ENCODE data around the gene COX20. TPM values are rescaled to one million over a fixed set of nuclear protein-coding genes. Genes with fewer than 3 reads are reported as not detected.

Gene COX20
- total and polyA plus RNA-seq, 10 of the 15 experiments (the other 5 are each of a cell fraction or from before 2014, with no cell fraction given): 22.8 to 112 (median 52.7) TPM

DNA sequence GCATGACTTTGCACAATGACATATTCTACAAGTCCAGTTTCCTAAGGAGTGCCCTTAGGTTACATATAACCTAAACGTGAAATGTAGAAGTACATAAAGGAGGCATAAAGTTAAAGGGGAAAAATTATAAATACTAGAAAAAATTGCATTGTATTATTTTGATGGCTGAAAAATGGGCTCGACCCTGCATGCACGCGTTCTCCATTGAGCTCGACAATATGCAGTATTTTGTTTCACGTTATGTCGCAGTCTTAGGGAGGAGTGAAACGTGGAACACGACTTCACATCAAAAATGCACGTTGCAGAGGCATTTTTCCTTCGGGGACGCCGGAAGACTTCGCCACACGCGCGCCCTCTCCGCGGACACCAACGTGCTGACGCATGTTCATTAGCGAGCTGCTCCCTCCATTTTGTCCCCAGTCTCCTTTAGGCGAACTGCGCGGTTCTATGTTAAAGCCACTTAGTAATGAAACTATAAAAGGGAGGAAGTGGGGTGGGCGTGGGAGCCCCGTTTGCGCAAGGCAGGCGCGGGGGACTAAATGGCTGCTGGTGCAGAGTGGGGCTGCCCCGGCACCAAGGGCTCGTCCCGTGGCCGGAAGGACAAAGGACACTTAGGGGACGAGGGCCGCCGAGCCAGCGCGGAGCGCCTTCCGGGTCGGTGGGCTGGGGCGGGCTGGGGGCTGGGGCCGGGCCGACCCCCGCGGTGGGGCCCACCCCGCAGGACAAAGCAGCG, 749 bp upstream of the COX20 start (continued):
- TF ChIP-seq, protein P1, sequence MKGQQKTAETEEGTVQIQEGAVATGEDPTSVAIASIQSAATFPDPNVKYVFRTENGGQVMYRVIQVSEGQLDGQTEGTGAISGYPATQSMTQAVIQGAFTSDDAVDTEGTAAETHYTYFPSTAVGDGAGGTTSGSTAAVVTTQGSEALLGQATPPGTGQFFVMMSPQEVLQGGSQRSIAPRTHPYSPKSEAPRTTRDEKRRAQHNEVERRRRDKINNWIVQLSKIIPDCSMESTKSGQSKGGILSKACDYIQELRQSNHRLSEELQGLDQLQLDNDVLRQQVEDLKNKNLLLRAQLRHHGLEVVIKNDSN (IDR thresholded peaks at IDR 0.05; ENCODE audit: borderline replicate concordance, extremely low read length, insufficient read depth, low read depth, low read length): no peak
- TF ChIP-seq SMAD5 (IDR thresholded peaks at IDR 0.05; ENCODE audit: low read depth) (peak; percentile 66; the same call in 1 of the 2 replicates), KDM1A (IDR thresholded peaks at IDR 0.05; ENCODE audit: borderline replicate concordance) (no peak), RBBP5 (conservative IDR thresholded peaks at IDR 0.05) (no peak), POLR2A (IDR thresholded peaks at IDR 0.05; ENCODE audit: low read depth, low read length) (no peak; the same call in none of the 2 replicates), ZNF207 (IDR thresholded peaks at IDR 0.05; ENCODE audit: borderline replicate concordance) (no peak), GABPA (IDR thresholded peaks at IDR 0.05; ENCODE audit: low read depth) (peak; percentile 52; the same call in 1 of the 2 replicates), BCL3 (IDR thresholded peaks at IDR 0.05; ENCODE audit: borderline replicate concordance, insufficient read depth, low read depth, low read length, poor library complexity, severe bottlenecking) (peak; percentile 75), BMI1 (IDR thresholded peaks at IDR 0.05; ENCODE audit: borderline replicate concordance) (no peak), KLF5 (IDR thresholded peaks at IDR 0.05; ENCODE audit: partially characterized antibody) (no peak), MTA3 (IDR thresholded peaks at IDR 0.05; ENCODE audit: borderline replicate concordance, low read length) (peak; percentile 46; the same call in 1 of the 2 replicates), TCF12 (IDR thresholded peaks at IDR 0.05; ENCODE audit: low read depth, low read length) (no peak; the same call in 1 of the 2 replicates), CREB1 (IDR thresholded peaks at IDR 0.05; ENCODE audit: low read depth) (peak; percentile 85), IRF4 (IDR thresholded peaks at IDR 0.05; ENCODE audit: low read depth, low read length) (no peak), E2F4 (IDR thresholded peaks at IDR 0.05; ENCODE audit: low read depth, low read length) (no peak), JUNB (IDR thresholded peaks at IDR 0.05) (peak; percentile 21; the same call in 1 of the 2 replicates)
- TF ChIP-seq, protein P2, sequence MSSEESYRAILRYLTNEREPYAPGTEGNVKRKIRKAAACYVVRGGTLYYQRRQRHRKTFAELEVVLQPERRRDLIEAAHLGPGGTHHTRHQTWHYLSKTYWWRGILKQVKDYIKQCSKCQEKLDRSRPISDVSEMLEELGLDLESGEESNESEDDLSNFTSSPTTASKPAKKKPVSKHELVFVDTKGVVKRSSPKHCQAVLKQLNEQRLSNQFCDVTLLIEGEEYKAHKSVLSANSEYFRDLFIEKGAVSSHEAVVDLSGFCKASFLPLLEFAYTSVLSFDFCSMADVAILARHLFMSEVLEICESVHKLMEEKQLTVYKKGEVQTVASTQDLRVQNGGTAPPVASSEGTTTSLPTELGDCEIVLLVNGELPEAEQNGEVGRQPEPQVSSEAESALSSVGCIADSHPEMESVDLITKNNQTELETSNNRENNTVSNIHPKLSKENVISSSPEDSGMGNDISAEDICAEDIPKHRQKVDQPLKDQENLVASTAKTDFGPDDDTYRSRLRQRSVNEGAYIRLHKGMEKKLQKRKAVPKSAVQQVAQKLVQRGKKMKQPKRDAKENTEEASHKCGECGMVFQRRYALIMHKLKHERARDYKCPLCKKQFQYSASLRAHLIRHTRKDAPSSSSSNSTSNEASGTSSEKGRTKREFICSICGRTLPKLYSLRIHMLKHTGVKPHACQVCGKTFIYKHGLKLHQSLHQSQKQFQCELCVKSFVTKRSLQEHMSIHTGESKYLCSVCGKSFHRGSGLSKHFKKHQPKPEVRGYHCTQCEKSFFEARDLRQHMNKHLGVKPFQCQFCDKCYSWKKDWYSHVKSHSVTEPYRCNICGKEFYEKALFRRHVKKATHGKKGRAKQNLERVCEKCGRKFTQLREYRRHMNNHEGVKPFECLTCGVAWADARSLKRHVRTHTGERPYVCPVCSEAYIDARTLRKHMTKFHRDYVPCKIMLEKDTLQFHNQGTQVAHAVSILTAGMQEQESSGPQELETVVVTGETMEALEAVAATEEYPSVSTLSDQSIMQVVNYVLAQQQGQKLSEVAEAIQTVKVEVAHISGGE (CRISPR knock-in tag; IDR thresholded peaks at IDR 0.05): no peak
- TF ChIP-seq, protein P3, sequence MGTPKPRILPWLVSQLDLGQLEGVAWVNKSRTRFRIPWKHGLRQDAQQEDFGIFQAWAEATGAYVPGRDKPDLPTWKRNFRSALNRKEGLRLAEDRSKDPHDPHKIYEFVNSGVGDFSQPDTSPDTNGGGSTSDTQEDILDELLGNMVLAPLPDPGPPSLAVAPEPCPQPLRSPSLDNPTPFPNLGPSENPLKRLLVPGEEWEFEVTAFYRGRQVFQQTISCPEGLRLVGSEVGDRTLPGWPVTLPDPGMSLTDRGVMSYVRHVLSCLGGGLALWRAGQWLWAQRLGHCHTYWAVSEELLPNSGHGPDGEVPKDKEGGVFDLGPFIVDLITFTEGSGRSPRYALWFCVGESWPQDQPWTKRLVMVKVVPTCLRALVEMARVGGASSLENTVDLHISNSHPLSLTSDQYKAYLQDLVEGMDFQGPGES (IDR thresholded peaks at IDR 0.05): no peak
